Fibroblast of lung (primary cell): ENCODE measurements around the gene PIGM. TPM values are rescaled to one million over a fixed set of nuclear protein-coding genes. Genes with fewer than 3 reads are reported as not detected.

ENCODE experiments used
- DNase-seq, 2 donors: peaks; one replicate each; pipeline versions ENCODE4 v3.0.0 to v3.0.0-alpha.2; 2010; ENCODE audit warnings: low read depth in 2 of 2
- H2AFZ ChIP-seq: 2 replicates; pipeline ENCODE4 v1.5.1; 2012; ENCODE audit warnings: low read length, control low read depth, inconsistent platforms
- H3K27ac ChIP-seq: 2 replicates; pipeline ENCODE4 v1.5.1; 2011; ENCODE audit warnings: low read length, control low read depth; ENCODE audit not compliant: insufficient read depth
- H3K27me3 ChIP-seq: 2 replicates; pipeline ENCODE4 v1.5.1; 2011; ENCODE audit warnings: mild to moderate bottlenecking, low read length; ENCODE audit not compliant: control insufficient read depth, insufficient read depth
- H3K36me3 ChIP-seq: 2 replicates; pipeline ENCODE4 v1.5.1; 2011; ENCODE audit warnings: low read length; ENCODE audit not compliant: control insufficient read depth, insufficient read depth
- H3K4me1 ChIP-seq: 2 replicates; pipeline ENCODE4 v1.5.1; 2011; ENCODE audit warnings: low read length; ENCODE audit not compliant: control insufficient read depth, insufficient read depth; ENCODE audit errors: extremely low read depth
- H3K4me2 ChIP-seq: 2 replicates; pipeline ENCODE4 v1.5.1; 2011; ENCODE audit warnings: low read length, control low read depth; ENCODE audit not compliant: insufficient read depth; ENCODE audit errors: extremely low read depth
- H3K4me3 ChIP-seq, 4 experiments: fragments of 200-600 bp in 1 of 4; sonication (generic) in 1 of 4; replicated peaks in 1 of 4; 2 replicates each; pipeline ENCODE4 v1.5.1; 2011 to 2016; ENCODE audit warnings: low read length in 4 of 4, low read depth in 3 of 4, mild to moderate bottlenecking in 3 of 4, control low read depth in 2 of 4, inconsistent platforms in 1 of 4, mixed read lengths in 1 of 4; ENCODE audit not compliant: insufficient read depth in 1 of 4; ENCODE audit errors: control extremely low read depth in 1 of 4
- H3K79me2 ChIP-seq: 2 replicates; pipeline ENCODE4 v1.5.1; 2012; ENCODE audit warnings: mild to moderate bottlenecking, low read length, inconsistent platforms; ENCODE audit not compliant: control insufficient read depth, insufficient read depth
- H3K9ac ChIP-seq: 2 replicates; pipeline ENCODE4 v1.5.1; 2011; ENCODE audit warnings: mild to moderate bottlenecking, low read length, control low read depth; ENCODE audit not compliant: insufficient read depth
- H3K9me3 ChIP-seq: 2 replicates; pipeline ENCODE4 v1.5.1; 2012; ENCODE audit warnings: low read depth, low read length; ENCODE audit not compliant: control insufficient read depth, insufficient read depth
- H4K20me1 ChIP-seq: 2 replicates; pipeline ENCODE4 v1.5.1; 2011; ENCODE audit warnings: low read length; ENCODE audit not compliant: control insufficient read depth, insufficient read depth; ENCODE audit errors: extremely low read depth
- CTCF ChIP-seq, 2 donors: IDR thresholded peaks in 1 of 2; conservative IDR thresholded peaks in 1 of 2; 1 replicate in 1 of 2; 2 replicates in 1 of 2; pipeline ENCODE4 v1.5.1; 2011 to 2012; ENCODE audit warnings: low read length in 2 of 2, control low read depth in 1 of 2, inconsistent platforms in 1 of 2, low read depth in 1 of 2, mild to moderate bottlenecking in 1 of 2
- EZH2 ChIP-seq: IDR thresholded peaks from 2 replicates; pipeline ENCODE4 v1.5.1; 2012; ENCODE audit warnings: low read length, control low read depth, mild to moderate bottlenecking; ENCODE audit errors: missing control alignments
- polyA minus RNA-seq: library from RNA; depleted of rRNA, polyadenylated mRNA; stranded (reverse); fragments of >200 nt; gene quantifications from 2 replicates; pipeline ENCODE4 v1.2.3, GENCODE V29; 2011; ENCODE audit warnings: low replicate concordance
- polyA plus RNA-seq, 2 donors: library from polyadenylated mRNA; depleted of rRNA in 1 of 2; stranded (reverse) in 1 of 2; unstranded in 1 of 2; fragments of >200 nt; gene quantifications; 2 replicates each; pipeline ENCODE4 v1.2.1, GENCODE V29; 2011 to 2012; ENCODE audit warnings: missing spikeins in 1 of 2
- total RNA-seq: library from RNA; depleted of rRNA; stranded (reverse); fragments of >200 nt; gene quantifications from 2 replicates; pipeline ENCODE4 v1.2.1, GENCODE V29; 2014

PIGM gene
- total RNA-seq (4.1 and 4.5 TPM in 2 replicates), polyA plus RNA-seq (6.4 and 6.7 TPM in 2 replicates), polyA minus RNA-seq (2.6 and 4.9 TPM in 2 replicates)
- 4.3 and 5.4 TPM in 2 replicates for polyA plus RNA-seq (2012)

- no peaks in the 10 kb centered on the region for H4K20me1 ChIP-seq
- peak within 1 kb of the TSS; percentile 73 to 98 (median 90) for H3K4me3 ChIP-seq
- H3K9me3 ChIP-seq, result no peaks in the 10 kb centered on the region
- TF ChIP-seq CTCF (conservative IDR thresholded peaks at IDR 0.05 in 1 of 2, IDR thresholded peaks at IDR 0.05 in 1 of 2; ENCODE audit: low read depth in 1 of 2, low read length in 2 of 2) (no peak), EZH2 (no peak)
- H3K36me3 ChIP-seq, result no peaks in the 10 kb centered on the region
- H3K27me3 ChIP-seq, result peaks cover 4% of the 10 kb centered on the region
- peak within 1 kb of the TSS; percentile 63 for H3K9ac ChIP-seq
- peaks cover 2% of the 10 kb centered on the region for H3K79me2 ChIP-seq
- peak within 1 kb of the TSS; percentile 100 for H3K4me2 ChIP-seq
- H3K27ac ChIP-seq, result peak within 1 kb of the TSS; percentile 44
- peaks cover 3% of the 10 kb centered on the region for H3K4me1 ChIP-seq
- DNase-seq, result peak; percentile 86 to 93
- peak within 1 kb of the TSS; percentile 99 for H2AFZ ChIP-seq
These were observed at the start of gene PIGM for GRCh38 chr1:160031365-160032164. PIGM (minus strand) TSS chr1:160031990; CDS start chr1:160031739, 251 bp downstream.

GRCh38 chr1:160081261-160081936 is 49.6 kb upstream of the PIGM start, which contains the start of gene KCNJ9:
KCNJ9 (plus strand) TSS chr1:160081538; CDS start chr1:160084031, 2,493 bp downstream.
- H2AFZ ChIP-seq, result no peak within 1 kb of the TSS
- no peak within 1 kb of the TSS for H3K27ac ChIP-seq
- H3K9me3 ChIP-seq, result no peaks in the 10 kb centered on the region
- no peaks in the 10 kb centered on the region for H3K36me3 ChIP-seq
- H3K4me2 ChIP-seq, result no peak within 1 kb of the TSS
- TF ChIP-seq CTCF (conservative IDR thresholded peaks at IDR 0.05 in 1 of 2, IDR thresholded peaks at IDR 0.05 in 1 of 2; ENCODE audit: low read depth in 1 of 2, low read length in 2 of 2) (no peak), EZH2 (no peak)
- no peaks in the 10 kb centered on the region for H3K79me2 ChIP-seq
- no peaks in the 10 kb centered on the region for H3K4me1 ChIP-seq
- H3K4me3 ChIP-seq, result no peak within 1 kb of the TSS
- DNase-seq, result peak; percentile 25 to 37
- H4K20me1 ChIP-seq, result no peaks in the 10 kb centered on the region
- H3K9ac ChIP-seq, result no peak within 1 kb of the TSS
- peaks cover 35% of the 10 kb centered on the region for H3K27me3 ChIP-seq
